Stimulated activated CD8-positive, alpha-beta memory T cell treated with anti-CD3 and anti-CD28 coated beads, Interleukin-7, amount 100 ng/mL, for 24 hours (primary cell): ENCODE measurements around the gene SCGB1C1.
"Not testable (repeated sequence)": the region's sequence is repeated elsewhere in the genome, so short reads cannot be mapped to it uniquely, and the experiment has no call there.

Experiments
- DNase-seq: peaks from one replicate; pipeline ENCODE4 v3.0.0-alpha.2; 2020; ENCODE audit warnings: low read depth

Gene SCGB1C1

DNA sequence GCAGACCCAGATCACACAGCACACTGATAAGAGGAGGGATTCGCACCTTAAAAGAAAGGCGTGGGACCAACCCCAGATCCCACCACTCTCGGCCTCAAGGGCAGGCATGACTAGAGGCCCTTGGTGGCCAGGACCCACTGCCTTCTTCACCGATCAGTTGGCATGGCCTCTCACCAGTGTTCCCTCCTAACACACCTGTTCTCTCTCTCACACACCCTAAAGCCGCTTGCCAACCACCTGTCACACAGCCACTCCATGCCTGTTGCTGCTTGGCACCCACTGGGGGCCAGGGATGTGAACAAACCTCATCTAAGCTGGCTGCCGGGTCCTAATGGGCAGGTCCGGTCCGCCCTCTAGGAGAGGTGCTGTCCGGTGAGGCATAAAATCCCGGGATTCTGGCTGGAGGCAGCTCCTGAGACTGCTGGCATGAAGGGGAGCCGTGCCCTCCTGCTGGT lies at the start of gene SCGB1C1:
Gene SCGB1C1, plus strand, starts transcription at position 405 of the 455 bp plus-strand sequence. Its CDS starts 22 bp downstream, at position 427.
- not testable (repeated sequence) for DNase-seq

DNA sequence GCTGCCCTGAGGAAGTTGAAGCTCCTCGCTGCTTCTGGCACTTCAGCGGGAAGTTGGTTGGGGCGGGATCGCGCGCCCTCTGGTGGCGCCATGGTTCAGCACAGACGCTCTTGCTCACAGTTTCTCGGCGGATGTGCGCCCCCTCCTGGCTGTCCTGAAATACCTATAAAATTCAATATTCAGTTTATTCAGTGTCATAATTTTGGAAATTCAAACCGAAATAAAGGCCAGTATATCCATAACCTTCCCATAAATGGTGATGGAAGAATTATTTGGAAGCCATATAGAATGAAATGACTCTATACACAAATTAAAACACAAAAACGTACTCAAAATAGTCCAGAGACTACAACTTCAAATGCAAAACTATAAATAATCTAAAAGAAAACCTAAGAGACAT lies 12.6 kb upstream of the SCGB1C1 start:
- DNase-seq: not testable (repeated sequence)

DNA sequence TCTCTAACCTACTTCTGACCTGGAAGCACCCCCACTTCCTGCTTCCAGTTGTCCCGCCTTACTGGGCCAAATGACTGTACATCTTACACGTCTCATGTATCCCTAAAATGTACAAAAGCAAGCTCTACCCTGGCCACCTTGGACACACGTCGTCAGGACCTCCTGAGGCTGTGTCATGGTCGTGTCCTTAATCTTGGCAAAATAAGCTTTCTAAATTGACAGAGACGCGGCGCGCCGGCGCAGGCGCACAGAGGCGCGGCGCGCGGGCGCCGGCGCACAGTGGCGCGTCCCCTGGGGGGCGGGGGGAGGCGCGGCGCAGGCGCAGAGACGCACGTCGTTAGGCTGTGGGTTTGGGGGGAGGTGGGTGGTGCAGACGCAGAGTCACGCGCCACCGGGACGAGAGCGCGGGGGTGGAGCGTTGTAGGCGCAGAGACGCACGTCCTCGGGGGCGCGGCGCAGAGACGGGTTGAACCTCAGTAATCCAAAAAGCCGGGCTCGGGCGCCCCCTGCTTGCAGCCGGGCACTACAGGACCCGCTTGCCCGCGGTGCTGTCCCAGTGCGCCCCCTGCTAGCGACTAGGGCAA lies 3.6 kb upstream of the SCGB1C1 start:
- DNase-seq: not testable (repeated sequence)

DNA sequence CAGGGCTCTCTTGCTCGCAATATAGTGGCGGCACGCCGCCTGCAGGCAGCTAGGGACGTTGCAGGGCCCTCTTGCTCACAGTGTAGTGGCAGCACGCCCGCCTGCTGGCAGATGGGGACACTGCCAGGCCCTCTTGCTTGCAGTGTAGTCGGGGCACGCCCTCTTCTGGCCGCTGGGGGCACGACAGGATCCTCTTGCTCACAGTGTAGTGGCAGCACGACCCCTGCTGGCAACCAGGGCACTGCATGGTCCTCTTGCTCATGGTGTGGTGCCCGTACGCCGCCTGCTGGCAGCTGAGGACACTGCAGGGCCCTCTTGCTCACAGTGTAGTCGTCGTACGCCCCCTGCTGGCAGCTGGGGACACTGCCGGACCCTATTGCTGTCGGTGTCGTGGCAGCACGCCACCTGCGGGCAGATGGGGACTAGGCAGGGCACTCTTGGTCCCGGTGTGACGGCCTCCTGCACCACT lies 3.0 kb upstream of the SCGB1C1 start:
- not testable (repeated sequence) for DNase-seq

DNA sequence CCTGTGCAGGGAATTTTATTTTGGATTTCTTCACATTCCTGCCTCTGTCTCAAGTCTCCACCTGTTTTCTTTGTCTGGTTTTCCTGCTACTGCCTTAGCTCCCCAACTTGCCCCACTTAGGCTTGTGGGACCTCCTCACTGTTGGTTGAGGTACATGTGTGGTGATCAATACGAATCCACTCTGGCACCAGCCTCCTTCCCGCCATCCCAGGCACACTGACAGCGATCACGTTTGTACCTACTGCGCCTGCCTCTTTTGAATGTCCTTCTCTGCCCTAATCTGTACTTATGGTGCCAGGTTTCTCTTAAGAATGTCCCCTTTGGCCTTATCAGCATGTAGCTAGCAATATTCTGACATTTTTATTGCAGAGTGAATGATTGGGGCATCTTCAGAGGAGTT lies 2.3 kb upstream of the SCGB1C1 start:
- not testable (repeated sequence) for DNase-seq

DNA sequence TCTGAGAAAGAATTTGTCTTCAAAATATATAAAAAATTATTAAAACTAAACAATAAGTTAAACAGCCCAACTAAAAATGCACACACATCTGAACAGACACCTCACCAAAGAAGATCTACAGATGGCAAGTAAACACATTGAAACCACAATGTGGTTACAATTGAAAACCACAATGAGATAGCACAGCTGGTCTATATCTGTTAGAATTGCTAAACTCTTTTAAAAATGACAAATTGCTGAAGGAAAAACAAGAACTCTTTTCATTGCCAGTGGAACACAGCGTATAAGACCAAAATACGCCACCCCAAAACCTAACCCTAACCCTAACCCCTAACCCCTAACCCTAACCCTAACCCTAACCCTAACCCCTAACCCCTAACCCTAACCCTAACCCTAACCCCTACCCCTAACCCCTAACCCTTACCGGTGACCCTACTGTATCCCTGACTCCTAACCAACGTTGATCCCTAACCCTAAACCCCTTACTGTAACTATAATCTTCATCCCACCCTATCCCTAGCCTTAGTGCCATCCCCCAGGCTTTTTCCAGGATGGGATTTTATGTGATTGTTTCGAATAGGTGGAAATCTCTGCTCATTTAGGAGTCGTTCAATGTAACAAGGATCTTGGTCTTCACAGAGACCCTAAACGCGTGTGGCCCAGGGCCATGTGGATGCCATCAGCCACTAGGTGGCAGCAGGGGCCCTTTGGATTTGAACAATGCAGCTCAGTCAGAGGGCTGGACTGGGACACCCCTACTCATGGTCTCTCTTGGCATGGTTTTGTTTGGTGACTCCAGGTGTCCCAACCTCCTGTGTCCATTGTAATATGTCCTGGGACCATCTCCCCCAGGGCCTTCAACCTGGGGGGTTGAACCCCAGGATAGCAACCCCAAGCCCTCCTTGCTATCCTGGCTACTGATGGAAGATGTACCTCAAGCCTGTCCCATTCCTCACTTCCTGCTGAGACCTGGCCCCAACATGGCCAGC lies 1.1 kb upstream of the SCGB1C1 start:
- not testable (repeated sequence) for DNase-seq

DNA sequence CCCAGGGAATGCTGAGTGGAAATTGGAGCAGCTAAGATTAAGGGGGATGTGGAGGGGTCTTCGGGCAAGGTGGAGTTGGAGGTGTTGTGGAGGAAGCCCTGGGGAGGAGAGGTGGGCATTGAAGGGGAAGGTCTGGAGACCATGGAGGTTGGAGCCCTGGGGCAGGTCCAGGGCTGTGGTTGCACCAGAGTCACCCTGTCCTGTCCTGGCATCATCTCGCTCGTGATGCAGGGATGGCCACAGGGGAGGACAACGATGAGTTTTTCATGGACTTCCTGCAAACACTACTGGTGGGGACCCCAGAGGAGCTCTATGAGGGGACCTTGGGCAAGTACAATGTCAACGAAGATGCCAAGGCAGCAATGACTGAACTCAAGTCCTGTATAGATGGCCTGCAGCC lies 603 bp downstream of the SCGB1C1 start:
- not testable (repeated sequence) for DNase-seq

DNA sequence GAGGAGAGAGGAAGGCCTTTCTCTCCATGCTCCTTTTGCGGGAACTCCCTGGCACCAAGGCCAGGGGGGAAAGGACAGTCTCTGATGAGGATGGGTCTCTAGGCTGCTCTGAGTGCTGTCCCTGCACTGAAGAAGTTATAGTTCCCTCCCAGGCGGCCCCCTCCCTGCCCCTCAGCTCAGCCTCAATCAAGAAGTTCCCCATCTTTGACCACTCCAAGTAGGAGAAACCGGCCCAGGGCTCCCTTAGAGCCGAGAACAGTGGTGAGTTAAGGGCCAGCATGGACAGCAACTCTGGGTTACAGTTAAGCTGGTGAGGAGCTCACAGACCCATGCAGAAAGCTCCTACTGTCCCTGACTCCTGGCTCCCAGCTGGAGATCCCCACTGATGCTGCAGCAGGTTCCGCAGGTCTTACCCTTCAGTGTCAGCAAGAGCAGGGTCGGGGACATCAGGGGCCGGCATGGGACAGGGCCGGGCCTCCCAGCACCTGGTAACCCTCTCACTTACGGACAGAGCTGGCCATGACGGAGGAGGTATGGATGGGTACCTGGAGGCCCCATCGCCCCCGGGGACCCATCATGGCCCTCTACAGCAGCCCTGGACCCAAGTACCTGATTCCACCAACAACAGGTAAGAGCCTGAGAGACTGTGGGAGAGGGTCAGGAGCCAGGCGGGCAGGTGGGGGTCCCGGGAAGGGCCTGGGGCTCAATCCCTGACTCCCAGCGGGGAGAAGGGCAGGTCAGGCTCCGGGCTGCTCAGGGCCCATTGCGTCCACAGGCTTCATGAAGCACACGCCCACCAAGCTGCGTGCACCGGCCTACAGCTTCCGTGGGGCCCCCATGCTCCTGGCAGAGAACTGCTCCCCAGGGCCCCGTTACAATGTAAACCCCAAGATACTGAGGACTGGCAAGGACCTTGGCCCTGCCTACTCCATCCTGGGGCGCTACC lies 4.2 kb downstream of the SCGB1C1 start:
- no peak for DNase-seq

DNA sequence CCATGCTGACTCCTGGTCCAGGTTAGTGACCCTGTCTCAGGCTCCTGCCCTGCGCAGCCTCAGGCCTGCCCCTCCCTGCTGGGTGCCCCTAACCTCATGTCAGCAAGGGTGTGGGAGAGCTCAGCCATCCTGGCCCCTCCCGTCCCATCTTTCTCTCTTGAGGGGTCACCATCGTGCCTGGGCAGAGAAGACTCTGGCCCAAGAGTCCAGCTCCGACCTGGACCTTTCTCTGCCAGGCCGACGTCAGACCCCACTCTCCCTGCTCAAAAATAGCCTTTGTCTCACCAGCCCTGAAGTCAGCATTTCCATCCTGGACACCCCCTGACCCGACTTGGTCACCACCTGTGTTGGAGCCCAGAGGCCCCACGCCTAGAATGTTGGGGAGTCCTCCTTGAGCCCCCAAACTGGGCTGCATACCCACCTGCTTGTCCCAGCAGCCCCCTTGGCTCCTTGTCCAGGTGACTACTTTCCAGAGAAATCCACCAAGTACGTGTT lies 4.9 kb downstream of the SCGB1C1 start:
- DNase-seq: no peak

DNA sequence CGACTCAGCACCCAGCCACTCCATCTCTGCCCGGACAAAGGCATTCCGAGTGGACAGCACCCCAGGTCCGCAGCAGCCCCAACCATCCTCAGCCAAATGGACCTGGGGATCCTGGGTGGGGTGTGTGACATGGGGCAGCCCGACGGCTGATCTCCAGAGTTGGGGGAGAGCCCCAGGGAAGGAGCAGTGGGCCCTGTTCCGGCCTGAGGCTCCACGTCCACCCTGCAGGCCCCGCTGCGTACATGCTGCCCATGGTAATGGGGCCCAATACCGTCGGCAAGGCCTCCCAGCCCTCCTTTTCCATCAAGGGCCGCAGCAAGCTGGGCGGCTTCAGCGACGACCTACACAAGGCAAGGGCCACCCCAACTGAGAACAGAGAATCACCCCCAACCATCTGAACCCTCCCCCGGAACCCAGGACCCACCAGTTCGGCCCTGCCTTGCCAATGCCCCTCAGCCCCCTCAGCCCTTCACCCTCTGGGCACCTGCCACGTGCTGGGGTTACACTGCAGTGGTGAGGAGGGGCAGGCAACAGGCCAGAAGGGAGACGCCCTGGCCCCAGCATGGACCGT lies 5.4 kb downstream of the SCGB1C1 start:
- DNase-seq: no peak

DNA sequence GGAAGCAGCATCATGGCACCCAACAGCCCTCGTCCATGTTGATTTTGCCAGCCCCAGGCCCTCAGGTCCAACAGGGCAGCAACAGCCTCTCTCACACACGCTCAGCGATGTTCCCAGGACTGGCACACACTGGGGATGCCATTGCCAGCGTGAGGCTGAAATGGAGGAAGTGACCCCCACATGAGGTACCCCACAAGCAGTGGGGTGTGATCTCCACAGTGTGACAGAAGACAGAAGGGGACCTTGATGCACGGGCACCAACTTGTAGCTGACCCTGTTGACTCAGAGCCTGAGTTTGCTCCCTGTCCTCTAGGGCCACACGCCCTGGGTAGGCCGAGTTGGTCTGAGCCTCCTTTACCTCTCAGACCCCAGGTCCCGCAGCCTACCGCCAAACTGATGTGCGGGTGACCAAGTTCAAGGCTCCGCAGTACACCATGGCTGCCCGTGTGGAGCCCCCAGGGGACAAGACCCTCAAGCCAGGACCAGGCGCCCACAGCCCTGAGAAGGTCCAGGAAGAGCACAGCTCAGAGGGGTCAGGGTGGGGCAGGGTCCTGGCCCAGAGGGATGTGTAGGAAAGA lies 6.2 kb downstream of the SCGB1C1 start:
- DNase-seq: no peak

DNA sequence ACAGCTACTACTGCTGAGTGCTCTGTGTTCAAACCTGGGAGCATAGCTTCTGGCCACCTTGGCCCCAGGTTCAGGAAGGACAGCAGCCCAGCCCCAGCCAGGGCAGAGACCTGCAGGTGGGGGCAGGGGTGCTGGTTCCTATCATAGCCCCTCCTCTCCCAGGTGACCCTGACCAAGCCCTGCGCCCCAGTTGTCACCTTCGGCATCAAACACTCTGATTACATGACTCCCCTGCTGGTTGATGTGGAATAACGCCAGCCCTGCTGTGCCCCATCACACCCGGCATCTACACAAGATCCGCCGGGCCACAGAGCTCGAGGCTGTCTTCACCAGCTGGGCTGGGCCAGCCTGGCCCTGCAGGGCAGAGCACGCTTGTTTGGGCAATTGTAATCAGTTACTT lies 6.9 kb downstream of the SCGB1C1 start:
- DNase-seq: no peak

DNA sequence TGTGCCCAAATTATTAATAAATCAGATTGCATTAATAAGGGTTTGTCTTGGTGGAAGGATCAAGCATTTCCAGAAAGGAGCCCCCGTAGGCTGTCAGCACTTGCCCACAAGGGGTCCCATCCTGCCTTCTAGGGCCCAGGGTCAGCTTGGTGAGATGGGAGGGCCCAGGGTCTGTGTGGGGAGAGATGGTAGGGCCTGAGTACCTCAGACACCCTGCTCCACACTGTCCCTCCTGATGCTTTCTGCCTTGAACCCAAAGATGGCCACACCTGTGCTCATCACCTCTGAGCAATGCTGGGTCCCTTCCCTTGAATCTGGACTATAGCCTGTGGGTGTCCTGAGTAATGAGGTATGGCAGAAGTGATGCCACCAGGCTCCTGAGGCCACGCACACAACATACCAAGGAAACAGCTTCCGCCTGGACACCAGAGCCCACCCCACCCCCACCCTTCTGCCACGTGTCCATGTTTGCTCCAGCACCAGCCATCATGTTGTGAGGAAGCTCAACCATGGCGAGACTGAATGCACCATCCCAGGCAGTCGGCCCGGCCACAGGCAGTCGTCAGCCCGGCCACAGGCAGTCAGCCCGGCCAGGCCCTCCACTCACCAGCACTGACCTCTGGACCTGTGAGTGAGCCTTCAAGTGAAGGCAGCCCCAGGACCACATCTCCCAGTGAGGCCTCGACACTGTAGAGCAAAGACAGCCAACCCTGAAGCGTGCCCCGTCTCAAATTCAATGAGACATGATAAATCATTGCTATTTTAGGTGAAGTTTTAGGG lies 7.5 kb downstream of the SCGB1C1 start:
- no peak for DNase-seq

DNA sequence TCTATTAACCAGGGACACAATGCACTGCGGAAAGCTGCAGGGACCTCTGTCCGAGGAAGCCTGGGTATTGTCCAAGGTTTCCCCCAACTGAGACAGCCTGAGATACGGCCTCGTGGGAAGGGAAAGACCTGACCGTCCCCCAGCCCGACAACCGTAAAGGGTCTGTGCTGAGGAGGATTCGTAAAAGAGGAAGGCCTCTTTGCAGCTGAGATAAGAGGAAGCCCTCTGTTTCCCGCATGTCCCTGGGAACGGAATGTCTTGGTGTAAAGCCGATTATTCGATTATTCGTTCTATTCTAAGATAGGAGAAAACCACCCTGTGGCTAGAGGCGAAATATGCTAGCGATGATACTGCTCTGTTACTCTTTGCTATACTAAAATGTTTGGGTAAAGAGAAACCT lies 9.1 kb downstream of the SCGB1C1 start:
- no peak for DNase-seq

DNA sequence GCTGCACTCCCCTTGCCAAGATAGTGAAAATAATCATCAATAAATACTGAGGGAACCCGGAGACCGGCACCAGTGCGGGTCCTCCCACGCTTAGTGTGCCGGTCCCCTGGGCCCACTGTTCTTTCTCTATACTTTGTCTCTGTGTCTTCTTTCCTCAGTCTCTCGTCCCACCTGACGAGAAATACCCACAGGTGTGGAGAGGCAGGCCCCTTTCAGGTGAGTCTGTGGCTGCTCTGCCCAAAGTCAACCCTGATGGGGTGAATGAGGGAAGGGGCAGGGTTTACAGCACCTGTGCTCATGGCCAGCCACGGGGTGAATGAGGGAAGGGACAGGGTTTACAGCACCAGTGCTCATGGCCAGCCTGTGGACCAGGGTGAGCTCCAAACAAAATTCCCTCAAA lies 9.6 kb downstream of the SCGB1C1 start:
- DNase-seq: no peak

DNA sequence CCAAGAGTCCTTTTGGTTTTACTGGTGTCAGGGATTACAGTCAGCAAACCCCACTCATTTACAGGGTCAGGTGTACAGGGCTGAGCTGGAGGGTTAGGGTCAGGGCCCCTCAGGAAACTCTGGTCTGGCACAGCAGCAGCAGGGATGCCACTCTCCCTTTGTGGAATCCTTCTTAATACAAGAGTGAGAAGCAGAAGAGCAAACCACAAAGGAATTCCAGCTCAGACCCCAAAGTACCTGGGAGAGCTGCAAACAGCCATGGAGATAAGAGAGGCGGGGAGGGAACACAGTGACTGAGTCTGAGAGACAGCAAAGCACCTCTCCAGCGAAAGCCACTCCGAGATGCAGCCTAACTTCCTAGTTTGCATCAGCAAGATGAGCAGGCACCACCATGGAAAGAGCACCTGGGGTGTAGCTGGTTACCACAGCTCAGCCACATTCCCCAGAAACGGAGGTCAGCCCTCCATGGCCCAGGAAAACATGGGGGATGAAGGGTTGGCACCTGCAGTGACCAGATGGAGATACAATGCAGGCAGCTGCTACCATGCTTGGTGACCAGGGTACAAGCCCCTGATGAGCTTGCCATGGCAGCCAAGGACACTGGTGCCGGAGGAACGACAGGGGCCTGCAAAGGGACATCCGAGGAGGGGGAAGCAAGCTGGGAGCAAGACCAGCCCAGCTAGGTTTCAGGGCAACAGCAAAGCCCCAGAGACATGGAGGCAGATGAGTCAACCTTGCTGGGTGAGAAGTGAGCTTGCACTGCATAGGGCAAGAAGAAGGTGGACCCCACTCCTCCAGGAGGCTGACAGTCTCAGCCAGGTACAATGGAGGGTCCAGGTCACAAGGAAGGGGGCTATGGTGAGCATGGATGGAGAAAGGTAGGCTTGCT lies 10.4 kb downstream of the SCGB1C1 start:
- no peak for DNase-seq

DNA sequence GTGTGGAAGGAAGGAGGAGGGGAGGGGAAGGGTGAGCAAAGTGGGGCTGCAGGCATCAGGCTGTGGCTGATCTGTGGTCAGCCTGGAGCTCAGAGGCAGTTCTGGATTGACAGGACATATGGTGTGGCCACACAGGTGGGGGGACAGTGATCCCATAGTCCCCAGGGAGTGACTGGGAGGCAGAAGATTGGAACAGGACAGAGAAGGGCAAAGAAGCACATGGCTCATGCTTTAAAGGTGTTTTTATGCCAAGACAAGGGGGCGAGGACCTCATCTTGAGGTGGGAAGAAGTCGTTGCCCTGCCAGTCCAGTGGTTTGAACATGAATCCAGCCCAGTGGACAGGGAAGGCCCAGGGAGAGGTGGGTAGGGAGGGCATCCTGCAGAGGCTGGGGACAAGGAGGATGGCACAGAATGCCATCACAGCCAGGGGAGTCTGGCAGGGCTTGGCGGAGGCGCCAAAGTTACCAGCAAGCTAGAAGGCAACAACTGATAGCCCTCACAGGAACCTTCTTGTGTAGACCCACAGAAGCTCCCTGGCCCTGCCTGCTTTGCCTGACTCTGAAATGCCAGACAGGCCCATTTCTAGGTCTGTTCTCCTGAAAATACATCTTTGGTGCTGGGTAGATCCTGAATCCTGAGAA lies 11.2 kb downstream of the SCGB1C1 start:
- DNase-seq: no peak

DNA sequence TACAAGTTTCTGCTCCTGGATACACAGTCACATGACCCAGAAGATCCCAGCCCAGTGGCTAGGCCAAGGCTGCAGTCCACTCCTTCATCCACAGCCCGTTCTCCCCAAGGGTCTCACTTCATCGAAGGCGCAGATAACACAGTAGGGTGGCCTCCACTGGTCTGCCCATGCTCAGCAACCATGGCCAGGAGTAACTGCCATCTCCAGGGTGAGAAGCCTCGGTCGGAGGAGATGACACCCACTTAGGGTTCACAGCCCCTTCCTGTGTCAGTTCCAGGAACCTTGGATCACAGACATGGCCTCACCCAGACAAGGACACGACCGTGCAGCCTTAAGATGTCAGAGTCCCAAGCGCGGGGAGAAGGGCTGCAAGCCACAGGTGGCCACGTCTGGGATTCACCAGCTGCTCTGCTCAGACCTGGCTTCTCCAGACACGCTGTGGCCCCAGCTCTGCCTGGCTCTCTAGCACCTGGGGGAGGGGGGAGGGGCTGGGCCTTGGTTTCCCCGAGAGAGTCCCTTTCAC lies 11.8 kb downstream of the SCGB1C1 start:
- no peak for DNase-seq
